Testis (tissue), 2 donors: ENCODE data around the gene DACH1.

ENCODE experiments used
- POLR2A ChIP-seq: fragments of 450-650 bp; IDR thresholded peaks from one replicate; pipeline ENCODE4 v1.6.1; 2017; ENCODE audit warnings: antibody characterized with exemption, mild to moderate bottlenecking, moderate library complexity
- TF ChIP-seq, protein P1 (sequence below), 3 experiments: fragments of 450-650 bp in 2 of 3; fragments of 200-600 bp in 1 of 3; sonication (generic) in 1 of 3; IDR thresholded peaks; one replicate each; pipeline ENCODE4 v1.5.1; 2016 to 2019; ENCODE audit warnings: antibody characterized with exemption in 3 of 3, mild to moderate bottlenecking in 2 of 3, moderate library complexity in 1 of 3

DNA sequence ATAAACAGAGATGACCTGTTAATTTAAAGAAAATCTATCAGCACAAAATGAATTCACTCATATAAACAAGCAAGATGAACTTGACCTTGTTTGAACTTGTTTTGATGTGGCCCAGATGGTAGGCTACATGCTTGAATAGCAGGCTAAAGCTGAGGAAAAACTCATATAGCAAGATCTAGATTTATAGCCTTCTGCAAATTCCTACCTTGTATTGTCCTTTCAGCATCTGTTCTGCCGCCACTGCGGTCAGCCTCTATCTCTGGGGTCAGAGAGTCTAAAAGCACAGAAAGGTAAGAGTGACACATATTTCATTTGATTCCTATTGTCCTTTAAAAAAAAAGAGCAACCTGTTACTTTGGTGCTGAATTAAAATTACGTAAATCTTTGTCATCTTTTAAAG lies 392.1 kb downstream of the DACH1 start:
- no peak for TF ChIP-seq POLR2A
- TF ChIP-seq, protein P1, sequence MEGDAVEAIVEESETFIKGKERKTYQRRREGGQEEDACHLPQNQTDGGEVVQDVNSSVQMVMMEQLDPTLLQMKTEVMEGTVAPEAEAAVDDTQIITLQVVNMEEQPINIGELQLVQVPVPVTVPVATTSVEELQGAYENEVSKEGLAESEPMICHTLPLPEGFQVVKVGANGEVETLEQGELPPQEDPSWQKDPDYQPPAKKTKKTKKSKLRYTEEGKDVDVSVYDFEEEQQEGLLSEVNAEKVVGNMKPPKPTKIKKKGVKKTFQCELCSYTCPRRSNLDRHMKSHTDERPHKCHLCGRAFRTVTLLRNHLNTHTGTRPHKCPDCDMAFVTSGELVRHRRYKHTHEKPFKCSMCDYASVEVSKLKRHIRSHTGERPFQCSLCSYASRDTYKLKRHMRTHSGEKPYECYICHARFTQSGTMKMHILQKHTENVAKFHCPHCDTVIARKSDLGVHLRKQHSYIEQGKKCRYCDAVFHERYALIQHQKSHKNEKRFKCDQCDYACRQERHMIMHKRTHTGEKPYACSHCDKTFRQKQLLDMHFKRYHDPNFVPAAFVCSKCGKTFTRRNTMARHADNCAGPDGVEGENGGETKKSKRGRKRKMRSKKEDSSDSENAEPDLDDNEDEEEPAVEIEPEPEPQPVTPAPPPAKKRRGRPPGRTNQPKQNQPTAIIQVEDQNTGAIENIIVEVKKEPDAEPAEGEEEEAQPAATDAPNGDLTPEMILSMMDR (IDR thresholded peaks at IDR 0.05): no peak
